ENCODE data around the gene NFATC3. TPM values are rescaled to one million over a fixed set of nuclear protein-coding genes. Genes with fewer than 3 reads are reported as not detected.

NFATC3 gene
- total and polyA plus RNA-seq, 12 donors = 6.3 to 32.9 (median 23.4) TPM

- TF ChIP-seq, protein P1, sequence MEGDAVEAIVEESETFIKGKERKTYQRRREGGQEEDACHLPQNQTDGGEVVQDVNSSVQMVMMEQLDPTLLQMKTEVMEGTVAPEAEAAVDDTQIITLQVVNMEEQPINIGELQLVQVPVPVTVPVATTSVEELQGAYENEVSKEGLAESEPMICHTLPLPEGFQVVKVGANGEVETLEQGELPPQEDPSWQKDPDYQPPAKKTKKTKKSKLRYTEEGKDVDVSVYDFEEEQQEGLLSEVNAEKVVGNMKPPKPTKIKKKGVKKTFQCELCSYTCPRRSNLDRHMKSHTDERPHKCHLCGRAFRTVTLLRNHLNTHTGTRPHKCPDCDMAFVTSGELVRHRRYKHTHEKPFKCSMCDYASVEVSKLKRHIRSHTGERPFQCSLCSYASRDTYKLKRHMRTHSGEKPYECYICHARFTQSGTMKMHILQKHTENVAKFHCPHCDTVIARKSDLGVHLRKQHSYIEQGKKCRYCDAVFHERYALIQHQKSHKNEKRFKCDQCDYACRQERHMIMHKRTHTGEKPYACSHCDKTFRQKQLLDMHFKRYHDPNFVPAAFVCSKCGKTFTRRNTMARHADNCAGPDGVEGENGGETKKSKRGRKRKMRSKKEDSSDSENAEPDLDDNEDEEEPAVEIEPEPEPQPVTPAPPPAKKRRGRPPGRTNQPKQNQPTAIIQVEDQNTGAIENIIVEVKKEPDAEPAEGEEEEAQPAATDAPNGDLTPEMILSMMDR (IDR thresholded peaks at IDR 0.05) = no peak
- Histone ChIP-seq H3K27ac (peak overlapping the region in 6 of 10 donors; percentile 22 to 66 (median 59)), H3K36me3 (peaks cover 0 to 36% (median 0%) of the 10 kb centered on the region in 9 donors), H3K27me3 (no peaks in the 10 kb centered on the region), H3K4me1 (peaks cover 0 to 35% (median 14%) of the 10 kb centered on the region in 9 donors), H3K9me3 (peaks cover 0 to 9% (median 0%) of the 10 kb centered on the region in 11 donors), H3K4me3 (no peak overlapping the region)
- ATAC-seq = peak in 3 of 8 donors; percentile 58 to 79 (median 70)
- intact Hi-C loops (cut with DNase I) = no loop called here
- 58 to 69% methylated on average over 1 of the region's 1 CpG for WGBS, 2 donors
- DNase-seq = no peak
Measured at GRCh38 chr16:68134644-68135043, 49.5 kb downstream of the NFATC3 start.

DNA sequence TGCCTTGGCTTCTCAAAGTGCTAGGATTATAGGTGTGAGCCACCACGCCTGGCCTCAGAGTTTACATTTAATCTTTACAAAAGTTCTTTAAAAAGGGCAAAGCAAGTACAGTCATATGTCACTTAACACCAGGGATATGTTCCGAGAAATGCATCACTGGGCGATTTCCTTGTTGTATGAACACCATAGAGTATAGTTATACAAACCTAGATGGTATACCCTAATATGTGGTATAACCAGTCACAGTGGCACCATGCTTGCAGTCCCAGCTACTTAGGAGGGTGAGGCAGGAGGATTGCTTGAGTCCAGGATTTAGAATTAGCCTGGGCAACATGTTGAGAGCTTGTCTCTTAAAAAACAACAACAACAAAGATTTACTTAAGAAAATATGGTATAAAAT, 51.3 kb downstream of the NFATC3 start:
- Histone ChIP-seq H3K4me3 (no peak overlapping the region), H3K36me3 (peaks cover 0 to 41% (median 0%) of the 10 kb centered on the region in 9 donors), H3K27ac (no peak overlapping the region), H3K4me1 (peaks cover 0 to 30% (median 14%) of the 10 kb centered on the region in 9 donors), H3K9me3 (no peaks in the 10 kb centered on the region), H3K27me3 (no peaks in the 10 kb centered on the region)
- intact Hi-C loops (cut with DNase I) = no loop called here
- TF ChIP-seq, protein P1 (IDR thresholded peaks at IDR 0.05) = no peak
- ATAC-seq (no peak), DNase-seq (no peak)
- 97 to 98% methylated on average over 3 of the region's 3 CpGs for WGBS, 2 donors

- WGBS, 2 donors = 90 to 97% methylated on average over 1 of the region's 1 CpG
- H3K4me3 ChIP-seq = no peak overlapping the region
- ATAC-seq (no peak), DNase-seq (no peak)
- no peaks in the 10 kb centered on the region for H3K9me3 ChIP-seq
- no peak overlapping the region for H3K27ac ChIP-seq
- TF ChIP-seq, protein P1 (IDR thresholded peaks at IDR 0.05) = no peak
- peaks cover 0 to 29% (median 23%) of the 10 kb centered on the region in 9 donors for H3K4me1 ChIP-seq
- peaks cover 0 to 18% (median 4%) of the 10 kb centered on the region in 9 donors for H3K36me3 ChIP-seq
- no peaks in the 10 kb centered on the region for H3K27me3 ChIP-seq
- intact Hi-C loops (cut with DNase I) = loop anchor here in 1 of 10 donors (10.0 kb wide), 1 partner anchor 49 kb away; no protein-coding TSS in a partner anchor
Measured at GRCh38 chr16:68144008-68144407, 58.8 kb downstream of the NFATC3 start.

DNA sequence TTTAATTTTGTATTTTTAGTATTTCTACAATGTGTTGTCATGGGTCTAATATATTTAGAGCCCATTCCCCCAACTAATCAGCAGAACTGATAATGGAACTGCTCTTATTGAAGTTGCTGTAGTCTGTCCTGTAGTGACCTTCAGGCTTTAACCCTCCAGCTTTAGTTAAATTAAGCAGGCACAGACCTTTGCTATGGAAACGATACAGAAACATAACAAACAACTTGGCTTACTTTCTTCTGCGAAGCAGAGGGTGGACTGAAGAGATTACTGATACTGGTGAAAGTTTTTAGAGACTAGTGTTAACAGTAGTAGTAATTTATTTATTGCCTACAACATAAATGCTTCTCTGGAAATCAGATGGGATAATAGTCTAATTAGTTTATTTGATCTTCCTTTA, 61.4 kb downstream of the NFATC3 start:
- DNase-seq (no peak), ATAC-seq (peak; percentile 82 to 94 (median 86))
- Histone ChIP-seq H3K4me1 (peaks cover 0 to 29% (median 23%) of the 10 kb centered on the region in 9 donors), H3K4me3 (no peak overlapping the region), H3K36me3 (peaks cover 0 to 13% (median 0%) of the 10 kb centered on the region in 9 donors), H3K9me3 (no peaks in the 10 kb centered on the region), H3K27me3 (no peaks in the 10 kb centered on the region), H3K27ac (peak overlapping the region in 7 of 10 donors; percentile 1 to 61 (median 15))
- TF ChIP-seq, protein P1 (IDR thresholded peaks at IDR 0.05) = no peak
- WGBS, 2 donors = 11 to 16% methylated on average over 2 of the region's 2 CpGs
- intact Hi-C loops (cut with DNase I) = loop anchor here in 2 of 10 donors (5.0 to 10.0 kb wide), 2 partner anchors 52 to 54 kb away; no protein-coding TSS in a partner anchor

Measured in heart right ventricle (tissue), 16 donors.